Prostate gland (tissue), 2 donors: ENCODE measurements around the gene OSBPL3. TPM values are rescaled to one million over a fixed set of nuclear protein-coding genes. Genes with fewer than 3 reads are reported as not detected.

ENCODE experiments used
- DNase-seq: peaks from one replicate; pipeline ENCODE4 v3.0.0-alpha.2; 2019; ENCODE audit warnings: low spot score
- H3K27ac ChIP-seq, 2 donors: fragments of 200-600 bp; sonication (generic); 2 replicates each; pipeline ENCODE4 v1.5.1; 2017 to 2019
- H3K27me3 ChIP-seq: fragments of 200-600 bp; sonication (generic); replicated peaks from 2 replicates; pipeline ENCODE4 v1.5.1; 2019; ENCODE audit not compliant: insufficient read depth
- H3K36me3 ChIP-seq, 2 donors: fragments of 200-600 bp; sonication (generic); 1 replicate in 1 of 2; 2 replicates in 1 of 2; pipeline versions ENCODE4 v1.5.1 to v1.8.1; 2017 to 2019
- H3K4me1 ChIP-seq: fragments of 200-600 bp; sonication (generic); replicated peaks from 2 replicates; pipeline ENCODE4 v1.5.1; 2019
- H3K4me3 ChIP-seq, 2 donors: fragments of 200-600 bp; sonication (generic); 2 replicates each; pipeline ENCODE4 v1.5.1; 2017 to 2019
- H3K9me3 ChIP-seq: fragments of 200-600 bp; sonication (generic); 2 replicates; pipeline ENCODE4 v1.5.1; 2017
- CTCF ChIP-seq, 4 experiments: fragments of 200-600 bp in 2 of 4; fragments of 450-650 bp in 2 of 4; sonication (generic) in 2 of 4; IDR thresholded peaks; 1 replicate in 3 of 4; 2 replicates in 1 of 4; pipeline ENCODE4 v1.5.1; 2016 to 2019; ENCODE audit warnings: antibody characterized with exemption in 4 of 4, mild to moderate bottlenecking in 2 of 4, moderate library complexity in 2 of 4
- POLR2A ChIP-seq: fragments of 450-650 bp; IDR thresholded peaks from one replicate; pipeline ENCODE4 v1.6.1; 2016; ENCODE audit warnings: antibody characterized with exemption, mild to moderate bottlenecking
- POLR2AphosphoS5 ChIP-seq: sonication (generic); formaldehyde crosslinking; IDR thresholded peaks from one replicate; pipeline ENCODE4 v1.6.1; 2017; ENCODE audit warnings: antibody characterized with exemption
- whole genome bisulfite sequencing: methylation state at CpG from one replicate; pipeline ENCODE4 v1.1.5; 2018; 5-methylcytosine and 5-hydroxymethylcytosine counted together
- intact Hi-C: fragments of 100-400 bp; cut with DNase I; formaldehyde crosslinking; loops from one replicate; pipeline ENCODE4 v1.14.2; 2022
- total RNA-seq, 2 donors: library from RNA; depleted of rRNA; stranded (reverse); fragments of >200 nt; gene quantifications; one replicate each; pipeline ENCODE4 v1.1.0, GENCODE V29; 2016

OSBPL3 gene
- total RNA-seq, 2 donors from 2014 or later: 3.1 to 6.3 TPM

- 53% methylated on average over 9 of the region's 9 CpGs for WGBS
- no peaks in the 10 kb centered on the region for H3K27me3 ChIP-seq
Observed at GRCh38 chr7:24821045-24821753, 158.8 kb downstream of the OSBPL3 start.

GRCh38 chr7:24820730-24821044 is 159.3 kb downstream of the OSBPL3 start:
- Histone ChIP-seq H3K27me3 (no peaks in the 10 kb centered on the region), H3K4me3 (no peak overlapping the region), H3K36me3 (no peaks in the 10 kb centered on the region), H3K4me1 (no peaks in the 10 kb centered on the region), H3K27ac (peak overlapping the region in 1 of 2 donors; percentile 29), H3K9me3 (no peaks in the 10 kb centered on the region)
- DNase-seq: no peak
- intact Hi-C loops: loop anchor here (2.0 to 5.0 kb wide), 2 partner anchors 162 to 248 kb away; partner anchors contain the start of gene OSBPL3
- no peak for TF ChIP-seq POLR2AphosphoS5
- TF ChIP-seq CTCF (IDR thresholded peaks at IDR 0.05): no peak
- no peak for TF ChIP-seq POLR2A

More at GRCh38 chr7:24821045-24821753, 158.8 kb downstream of the OSBPL3 start:
- peak; percentile 49 for DNase-seq
- TF ChIP-seq CTCF (IDR thresholded peaks at IDR 0.05): peak in 2 of 4 experiments; percentile 14 to 47
- TF ChIP-seq POLR2AphosphoS5: peak; percentile 15
- TF ChIP-seq POLR2A: no peak
- Histone ChIP-seq H3K9me3 (no peaks in the 10 kb centered on the region), H3K4me1 (no peaks in the 10 kb centered on the region), H3K4me3 (no peak overlapping the region), H3K36me3 (no peaks in the 10 kb centered on the region), H3K27ac (peak overlapping the region; percentile 9 to 29)
- intact Hi-C loops: loop anchor here (2.0 to 5.0 kb wide), 2 partner anchors 161 to 248 kb away; partner anchors contain the start of gene OSBPL3

GRCh38 chr7:24819916-24820689 is 159.9 kb downstream of the OSBPL3 start:
- TF ChIP-seq POLR2AphosphoS5: peak; percentile 75
- TF ChIP-seq CTCF (IDR thresholded peaks at IDR 0.05): peak; percentile 53 to 89 (median 78)
- TF ChIP-seq POLR2A: peak; percentile 26
- Histone ChIP-seq H3K27me3 (no peaks in the 10 kb centered on the region), H3K9me3 (no peaks in the 10 kb centered on the region), H3K4me1 (no peaks in the 10 kb centered on the region), H3K4me3 (no peak overlapping the region), H3K27ac (peak overlapping the region in 1 of 2 donors; percentile 29), H3K36me3 (no peaks in the 10 kb centered on the region)
- intact Hi-C loops: loop anchor here (2.0 to 5.0 kb wide), 2 partner anchors 162 to 249 kb away; partner anchors contain the start of gene OSBPL3
- DNase-seq: peak; percentile 86
- 9% methylated on average over 11 of the region's 11 CpGs for WGBS

- no peaks in the 10 kb centered on the region for H3K36me3 ChIP-seq
- no peak overlapping the region for H3K4me3 ChIP-seq
- H3K27me3 ChIP-seq: no peaks in the 10 kb centered on the region
- TF ChIP-seq POLR2AphosphoS5 (no peak), POLR2A (no peak), CTCF (IDR thresholded peaks at IDR 0.05) (no peak)
- no peaks in the 10 kb centered on the region for H3K9me3 ChIP-seq
- no peak overlapping the region for H3K27ac ChIP-seq
- DNase-seq: no peak
- no peaks in the 10 kb centered on the region for H3K4me1 ChIP-seq
- WGBS: 70% methylated on average over 4 of the region's 4 CpGs
- intact Hi-C loops: no loop called here
Observed at GRCh38 chr7:24817339-24817738, 162.6 kb downstream of the OSBPL3 start.
